Omental fat pad (tissue), 4 donors: ENCODE data around the gene CDH23. TPM values are rescaled to one million over a fixed set of nuclear protein-coding genes. Genes with fewer than 3 reads are reported as not detected.

ENCODE experiments used
- ATAC-seq: fragments of 150-250 bp; one replicate; pipeline ENCODE4 v1.9.1; 2016; ENCODE audit warnings: mild to moderate bottlenecking, moderate library complexity; ENCODE audit not compliant: low FRiP score
- DNase-seq: peaks from one replicate; pipeline ENCODE4 v3.0.0-alpha.2; 2019; ENCODE audit warnings: low spot score
- CTCF ChIP-seq, 3 donors: fragments of 450-650 bp; IDR thresholded peaks; one replicate each; pipeline ENCODE4 v1.5.1; 2016 to 2017; ENCODE audit warnings: antibody characterized with exemption in 3 of 3, mild to moderate bottlenecking in 3 of 3, moderate library complexity in 2 of 3
- total RNA-seq, 4 donors: library from RNA; depleted of rRNA; stranded (reverse); fragments of >200 nt; gene quantifications; one replicate each; pipeline ENCODE4 v1.1.0, GENCODE V29; 2016

CDH23 gene
- 10 to 100 TPM; 25.3 to 41.9 (median 34.4) TPM for total RNA-seq

- DNase-seq (no peak), ATAC-seq (peak; percentile 74)
- TF ChIP-seq CTCF (IDR thresholded peaks at IDR 0.05), result no peak
Observed at GRCh38 chr10:71396711-71397295, at the start of gene CDH23. TSS of gene CDH23 (plus strand) at chr10:71396920. CDS start at chr10:71439832, 42,912 bp downstream.

GRCh38 chr10:71347587-71348395, 48.9 kb upstream of the CDH23 start:
- DNase-seq (no peak), ATAC-seq (no peak)
- TF ChIP-seq CTCF (IDR thresholded peaks at IDR 0.05), result no peak

GRCh38 chr10:71348850-71349249, 47.9 kb upstream of the CDH23 start:
- ATAC-seq (no peak), DNase-seq (no peak)
- no peak for TF ChIP-seq CTCF (IDR thresholded peaks at IDR 0.05)

- no peak for ATAC-seq
- no peak for DNase-seq
- TF ChIP-seq CTCF (IDR thresholded peaks at IDR 0.05), result no peak
Observed at GRCh38 chr10:71349406-71349805, 47.3 kb upstream of the CDH23 start.

- DNase-seq (no peak), ATAC-seq (no peak)
- TF ChIP-seq CTCF (IDR thresholded peaks at IDR 0.05), result no peak
Observed at GRCh38 chr10:71351087-71351486, 45.6 kb upstream of the CDH23 start.

- no peak for TF ChIP-seq CTCF (IDR thresholded peaks at IDR 0.05)
- ATAC-seq (no peak), DNase-seq (no peak)
Observed at GRCh38 chr10:71351628-71352319, 44.9 kb upstream of the CDH23 start.
